ENCODE measurements around the gene PIKFYVE.

DNA sequence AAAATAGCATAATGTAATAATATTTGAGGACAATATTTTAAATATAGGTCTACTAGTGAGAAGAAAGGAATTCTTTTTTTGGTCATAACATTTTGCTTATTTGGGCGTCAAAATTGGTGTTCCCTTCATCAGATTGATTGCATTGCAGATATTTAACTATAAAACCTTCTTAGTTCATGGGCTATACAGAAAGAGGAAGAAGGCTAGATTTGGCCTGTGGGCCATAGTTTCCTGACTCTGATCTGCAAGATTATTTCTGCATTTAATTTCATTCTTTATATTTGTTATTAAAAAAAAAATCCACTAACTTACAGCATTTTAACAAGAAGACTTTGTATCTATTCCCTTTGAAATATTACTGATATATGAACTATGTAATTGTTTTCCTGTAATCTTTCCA, 31.9 kb downstream of the PIKFYVE start:
- TF ChIP-seq CTCF (IDR thresholded peaks at IDR 0.05) (no peak), POLR2A (IDR thresholded peaks at IDR 0.05) (no peak)

Measured in thyroid gland (tissue), 4 donors.